NCI-H2196 (cell line): ENCODE data around the gene SLC35G4.
A peak's percentile ranks its signal among the peaks of the same experiment; 100 is the strongest.
"Not testable (repeated sequence)": the region's sequence is repeated elsewhere in the genome, so short reads cannot be mapped to it uniquely, and the experiment has no call there.

Source experiments
- DNase-seq: peaks from one replicate; lab custom pipeline; 2025; ENCODE audit not compliant: unreplicated experiment; lab: John Stamatoyannopoulos, UW

The SLC35G4 gene

DNA sequence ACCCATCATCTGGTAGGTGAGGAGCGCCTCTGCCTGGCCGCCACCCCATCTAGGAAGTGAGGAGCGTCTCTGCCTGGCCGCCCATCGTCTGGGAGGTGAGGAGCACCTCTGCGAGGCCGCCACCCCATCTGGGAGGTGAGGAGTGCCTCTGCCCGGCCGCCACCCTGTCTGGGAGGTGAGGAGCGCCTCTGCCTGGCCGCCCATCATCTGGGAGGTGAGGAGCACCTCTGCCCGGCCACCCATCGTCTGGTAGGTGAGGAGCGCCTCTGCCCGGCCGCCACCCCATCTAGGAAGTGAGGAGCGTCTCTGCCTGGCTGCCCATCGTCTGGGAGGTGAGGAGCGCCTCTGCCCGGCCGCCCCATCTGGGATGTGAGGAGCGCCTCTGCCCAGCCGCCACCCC is 4.2 kb downstream of the SLC35G4 start:
- not testable (repeated sequence) for DNase-seq

DNA sequence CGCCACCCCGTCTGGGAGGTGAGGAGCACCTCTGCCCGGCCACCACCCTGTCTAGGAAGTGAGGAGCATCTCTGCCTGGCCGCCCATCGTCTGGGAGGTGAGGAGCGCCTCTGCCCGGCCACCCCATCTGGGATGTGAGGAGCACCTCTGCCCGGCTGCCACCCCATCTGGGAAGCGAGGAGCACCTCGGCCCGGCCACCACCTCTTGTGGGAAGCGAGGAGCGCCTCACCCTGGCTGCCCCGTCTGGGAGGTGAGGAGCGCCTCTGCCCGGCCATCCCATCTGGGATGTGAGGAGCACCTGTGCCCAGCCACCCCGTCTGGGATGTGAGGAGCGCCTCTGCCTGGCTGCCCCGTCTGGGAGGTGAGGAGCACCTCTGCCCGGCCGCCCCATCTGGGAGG is 4.6 kb downstream of the SLC35G4 start:
- not testable (repeated sequence) for DNase-seq

DNA sequence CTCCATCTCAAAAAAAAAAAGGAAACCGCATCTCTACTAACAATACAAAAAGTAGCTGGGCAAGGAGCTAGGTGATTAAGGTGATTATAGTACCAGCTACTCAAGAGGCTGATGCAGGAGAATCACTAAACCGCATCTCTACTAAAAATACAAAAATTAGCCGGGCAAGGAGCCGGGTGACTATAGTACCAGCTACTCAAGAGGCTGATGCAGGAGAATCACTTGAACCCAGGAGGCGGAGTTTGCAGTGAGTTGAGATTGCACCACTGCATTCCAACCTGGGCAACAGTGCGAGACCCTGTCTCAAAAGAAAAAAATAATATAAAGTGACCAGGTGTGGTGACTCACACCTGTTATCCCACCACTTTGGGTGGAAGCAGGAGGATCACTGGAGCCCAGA is 5.6 kb downstream of the SLC35G4 start:
- not testable (repeated sequence) for DNase-seq

DNA sequence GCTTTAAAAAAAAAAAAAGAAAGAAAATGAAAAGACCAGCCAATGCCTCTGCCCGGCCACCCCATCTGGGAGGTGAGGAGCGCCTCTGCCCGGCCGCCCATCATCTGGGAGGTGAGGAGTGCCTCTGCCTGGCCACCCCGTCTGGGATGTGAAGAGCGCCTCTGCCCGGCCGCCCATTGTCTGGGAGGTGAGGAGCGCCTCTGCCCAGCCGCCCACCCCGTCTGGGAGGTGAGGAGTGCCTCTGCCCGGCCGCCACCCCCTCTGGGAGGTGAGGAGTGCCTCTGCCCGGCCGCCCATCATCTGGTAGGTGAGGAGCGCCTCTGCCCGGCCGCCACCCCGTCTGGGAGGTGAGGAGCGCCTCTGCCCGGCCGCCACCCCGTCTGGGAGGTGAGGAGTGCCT is 37.9 kb downstream of the SLC35G4 start:
- not testable (repeated sequence) for DNase-seq

DNA sequence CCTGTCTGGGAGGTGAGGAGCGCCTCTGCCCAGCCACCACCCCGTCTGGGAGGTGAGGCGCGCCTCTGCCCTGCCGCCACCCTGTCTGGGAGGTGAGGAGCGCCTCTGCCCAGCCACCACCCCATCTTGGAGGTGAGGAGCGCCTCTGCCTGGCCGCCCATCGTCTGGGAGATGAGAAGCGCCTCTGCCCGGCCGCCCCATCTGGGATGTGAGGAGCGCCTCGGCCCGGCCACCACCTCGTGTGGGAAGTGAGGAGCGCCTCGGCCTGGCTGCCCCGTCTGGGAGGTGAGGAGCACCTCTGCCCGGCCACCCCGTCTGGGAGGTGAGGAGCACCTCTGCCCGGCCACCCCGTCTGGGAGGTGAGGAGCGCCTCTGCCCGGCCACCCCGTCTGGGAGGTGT is 38.4 kb downstream of the SLC35G4 start:
- not testable (repeated sequence) for DNase-seq

DNA sequence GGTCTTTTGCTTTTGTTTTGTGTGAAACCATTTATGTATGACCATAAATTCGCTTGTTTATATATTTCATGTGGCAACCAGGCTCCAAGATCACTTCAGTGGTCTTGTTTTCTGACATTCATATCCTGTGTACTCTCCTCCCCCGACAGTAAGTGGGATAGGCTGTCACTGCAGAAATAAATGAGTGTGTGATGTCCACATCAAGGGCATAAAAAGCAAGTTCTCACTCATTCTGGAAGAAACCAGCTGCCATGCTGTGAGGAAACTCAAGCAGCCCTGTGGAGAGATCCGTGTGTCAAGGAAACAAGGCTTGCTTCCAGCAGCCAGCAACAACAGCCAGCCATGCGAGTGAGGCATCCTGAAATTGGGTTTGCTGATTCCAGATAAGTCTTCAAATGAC is 40.4 kb downstream of the SLC35G4 start:
- no peak for DNase-seq

DNA sequence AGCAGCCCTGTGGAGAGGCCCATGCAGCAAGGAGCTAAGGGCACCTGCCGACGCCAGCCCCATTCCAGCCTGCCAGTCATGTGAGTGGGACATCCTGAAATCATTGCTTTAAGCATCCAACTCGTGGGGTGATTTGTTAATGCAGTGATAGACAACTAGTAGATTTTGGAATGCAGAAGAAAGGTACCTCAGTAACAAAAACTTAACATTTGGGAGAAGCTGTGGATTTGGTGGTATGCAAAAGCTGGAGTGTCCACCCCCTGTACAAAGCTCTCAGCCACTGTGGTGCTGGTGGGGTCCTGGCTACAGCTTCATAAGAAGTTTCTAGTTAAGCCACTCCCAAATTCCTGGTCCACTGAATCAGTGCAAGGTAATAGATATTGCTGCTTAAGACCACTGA is 42.5 kb downstream of the SLC35G4 start:
- no peak for DNase-seq

DNA sequence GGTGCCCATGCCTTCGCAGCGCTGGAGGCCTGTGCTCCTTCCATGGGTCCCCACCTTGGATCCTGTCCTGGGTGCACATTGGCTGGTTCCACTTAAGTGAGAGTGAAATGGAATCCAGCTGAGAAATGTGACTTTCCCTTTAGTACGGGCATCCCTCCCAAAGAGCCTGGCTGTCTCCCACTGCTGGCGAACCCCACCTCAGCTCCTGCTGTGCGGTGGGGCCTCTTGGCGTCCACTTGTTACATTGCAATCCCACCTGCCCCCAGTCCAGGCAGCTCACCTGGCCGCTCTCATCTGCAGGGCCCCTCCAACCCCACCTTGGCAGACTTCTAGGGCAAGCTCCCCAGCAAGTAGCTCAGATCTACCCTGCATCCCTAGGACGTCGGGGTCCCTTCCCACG is 44.1 kb downstream of the SLC35G4 start:
- DNase-seq, result no peak

DNA sequence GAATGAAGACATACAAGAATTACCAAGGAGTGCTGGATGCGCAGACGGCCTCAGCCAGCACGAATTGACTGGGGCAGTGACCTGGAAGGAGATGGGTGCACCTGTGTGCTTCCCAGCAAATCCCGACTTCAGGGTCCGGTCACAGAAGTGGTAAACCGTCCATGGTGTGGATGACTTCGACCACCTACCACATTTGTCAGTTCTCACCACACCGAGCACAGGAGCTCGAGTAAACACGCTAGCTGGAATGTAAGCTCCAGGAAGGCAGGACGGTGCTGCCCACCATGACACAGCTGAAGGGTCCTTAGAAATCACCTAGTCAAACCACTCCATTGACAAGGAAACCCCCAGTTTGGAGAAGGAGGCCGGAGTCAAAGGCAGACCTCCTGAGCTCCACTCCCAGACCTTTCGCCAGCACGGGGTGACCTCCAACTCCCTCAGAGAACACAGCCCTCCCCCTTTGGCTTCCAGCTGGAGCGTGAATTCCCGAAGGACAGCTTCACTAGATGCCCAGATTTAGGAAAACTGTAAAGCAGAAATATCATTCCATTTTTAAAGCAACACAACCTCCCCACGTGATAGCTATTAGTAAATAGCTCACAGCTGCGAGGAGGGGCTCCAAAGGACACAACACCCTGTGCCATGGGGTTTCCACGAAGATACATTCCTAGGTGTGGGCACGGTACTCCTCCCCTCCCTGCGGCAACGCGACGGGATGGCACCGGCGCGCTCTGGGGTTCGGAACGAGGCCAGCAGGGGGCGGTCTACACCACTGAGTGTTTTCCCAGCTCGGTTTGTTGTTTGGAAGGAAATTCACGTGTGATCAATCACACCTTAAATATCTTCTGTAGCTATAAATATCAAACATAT is 45.6 kb downstream of the SLC35G4 start:
- DNase-seq, result peak; percentile 58

DNA sequence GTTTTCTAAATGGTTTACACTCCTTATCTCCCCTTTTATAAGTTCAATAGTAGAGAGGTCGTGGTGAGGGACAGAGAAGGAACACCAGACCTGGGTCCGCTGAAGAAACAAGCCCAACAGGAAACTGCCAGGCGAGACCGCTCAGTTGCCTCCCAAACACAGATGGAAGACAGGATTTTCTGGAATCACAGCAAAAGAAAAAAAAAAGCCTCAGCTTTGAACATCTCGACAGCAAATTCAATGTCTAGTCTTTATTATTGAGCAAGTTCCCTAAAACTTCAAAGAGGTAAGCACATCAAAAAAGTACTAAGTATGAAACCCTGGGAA is 46.2 kb downstream of the SLC35G4 start:
- no peak for DNase-seq

DNA sequence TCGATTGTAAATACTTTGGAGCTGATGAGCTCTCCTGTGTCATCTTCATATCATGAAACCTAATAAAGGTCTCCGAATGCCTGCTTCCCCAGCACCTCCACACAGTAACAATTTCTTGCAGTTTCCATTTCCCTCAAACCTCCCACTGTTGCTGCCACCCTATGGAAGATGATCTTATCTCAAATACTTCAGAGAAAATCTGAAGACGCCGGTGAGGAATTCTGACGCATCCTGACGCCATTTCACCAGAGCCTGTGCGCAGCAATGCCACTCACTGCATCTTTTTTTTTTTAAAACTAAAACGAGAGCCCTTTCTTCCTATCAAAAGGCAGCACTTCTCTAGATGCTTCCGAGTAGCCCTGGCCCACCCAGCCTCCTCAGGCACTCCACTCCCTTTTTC is 47.8 kb downstream of the SLC35G4 start:
- DNase-seq, result no peak

DNA sequence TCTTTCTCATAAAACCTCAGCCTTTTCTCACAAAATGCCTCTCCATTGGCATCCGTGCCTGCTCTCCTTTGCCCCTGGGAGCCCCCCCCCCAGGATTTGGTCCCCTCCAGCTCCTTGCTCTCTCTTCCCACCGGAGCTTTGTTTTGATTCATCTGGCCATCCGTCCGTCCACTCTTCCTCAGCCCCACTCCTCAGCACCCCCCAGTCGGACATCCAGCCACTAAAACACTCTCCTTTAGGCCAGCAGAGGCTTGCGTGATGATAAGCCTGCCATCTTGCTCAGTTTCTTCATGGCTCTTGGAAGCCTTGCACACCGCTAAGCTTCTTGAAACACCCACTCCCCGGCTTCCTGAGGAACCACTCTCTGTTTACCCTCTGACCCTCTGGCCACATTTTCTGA is 48.2 kb downstream of the SLC35G4 start:
- no peak for DNase-seq

DNA sequence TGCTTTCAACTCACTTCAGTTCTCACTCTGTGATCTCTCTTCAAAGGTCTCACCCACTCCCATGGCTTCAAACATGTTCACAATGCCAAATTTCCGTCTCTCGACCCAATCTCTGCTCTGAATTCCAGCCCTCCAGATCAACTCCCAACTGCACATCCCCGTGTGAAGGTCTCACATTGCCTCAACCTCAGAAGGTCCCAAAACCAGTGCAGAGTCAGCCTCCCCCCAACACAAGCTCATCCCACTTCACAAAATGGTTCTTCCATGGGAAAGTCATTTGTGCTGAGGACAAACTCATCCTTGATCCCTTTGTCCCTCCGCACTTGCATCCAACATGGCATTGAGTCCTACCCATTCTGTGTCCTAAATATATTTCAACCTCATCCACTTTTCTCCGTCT is 48.6 kb downstream of the SLC35G4 start:
- no peak for DNase-seq

DNA sequence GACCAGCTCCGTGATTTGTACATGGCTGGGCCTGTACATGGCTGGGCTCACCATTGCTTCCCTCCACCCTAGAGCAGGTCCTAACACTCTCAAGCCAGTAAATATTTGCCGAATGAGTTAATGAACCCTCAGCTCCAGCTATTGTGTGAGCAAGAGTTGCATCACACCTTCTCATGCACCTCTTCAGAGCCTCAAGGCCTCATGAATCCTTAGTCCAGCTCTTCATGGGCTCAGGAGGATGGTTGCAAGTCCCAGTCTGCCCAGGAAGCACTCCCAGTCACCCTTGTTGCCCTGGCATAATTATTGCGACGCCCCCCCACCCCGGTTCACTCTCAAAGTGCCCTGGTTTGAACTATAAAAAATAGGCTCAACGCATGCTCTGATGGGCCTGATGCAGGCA is 49.6 kb downstream of the SLC35G4 start:
- no peak for DNase-seq
